Smooth muscle cell (in vitro differentiated cells): Measurements from ENCODE around the gene ARHGAP6. TPM values are rescaled to one million over a fixed set of nuclear protein-coding genes. Genes with fewer than 3 reads are reported as not detected.

Source experiments
- DNase-seq: peaks from one replicate; lab custom pipeline; 2025; ENCODE audit not compliant: unreplicated experiment; lab: John Stamatoyannopoulos, UW
- H2AFZ ChIP-seq: fragments of 200-600 bp; sonication (generic); 2 replicates; pipeline ENCODE4 v1.6.0; 2016; ENCODE audit warnings: antibody characterized with exemption, low read depth, mild to moderate bottlenecking
- H3F3A ChIP-seq: fragments of 200-600 bp; sonication (generic); 2 replicates; pipeline ENCODE4 v1.6.0; 2017; ENCODE audit warnings: antibody characterized with exemption, low read depth
- H3K27ac ChIP-seq: fragments of 200-600 bp; sonication (generic); 2 replicates; pipeline ENCODE4 v1.5.1; 2016; ENCODE audit warnings: low read depth, mild to moderate bottlenecking
- H3K27me3 ChIP-seq: fragments of 200-600 bp; sonication (generic); 2 replicates; pipeline ENCODE4 v1.6.1; 2016; ENCODE audit warnings: low read depth, mild to moderate bottlenecking
- H3K36me3 ChIP-seq: fragments of 200-600 bp; sonication (generic); 2 replicates; pipeline ENCODE4 v1.5.1; 2016; ENCODE audit warnings: low read depth
- H3K4me1 ChIP-seq: fragments of 200-600 bp; sonication (generic); 2 replicates; pipeline ENCODE4 v1.5.1; 2016; ENCODE audit warnings: low read depth
- H3K4me2 ChIP-seq: fragments of 200-600 bp; sonication (generic); 2 replicates; pipeline ENCODE4 v1.6.0; 2016; ENCODE audit warnings: mild to moderate bottlenecking
- H3K4me3 ChIP-seq: fragments of 200-600 bp; sonication (generic); 2 replicates; pipeline ENCODE4 v1.5.1; 2016; ENCODE audit warnings: mild to moderate bottlenecking
- H3K79me2 ChIP-seq: fragments of 200-600 bp; sonication (generic); 2 replicates; pipeline ENCODE4 v1.6.0; 2016; ENCODE audit warnings: low read depth, mild to moderate bottlenecking
- H3K9ac ChIP-seq: fragments of 200-600 bp; sonication (generic); 2 replicates; pipeline ENCODE4 v1.6.0; 2016; ENCODE audit warnings: low read depth
- H3K9me3 ChIP-seq: fragments of 200-600 bp; sonication (generic); replicated peaks from 2 replicates; pipeline ENCODE4 v1.5.1; 2016; ENCODE audit warnings: low read depth
- H4K20me1 ChIP-seq: fragments of 200-600 bp; sonication (generic); 2 replicates; pipeline ENCODE4 v1.6.0; 2016; ENCODE audit warnings: low read depth
- CTCF ChIP-seq: fragments of 200-600 bp; sonication (generic); IDR thresholded peaks from 2 replicates; pipeline ENCODE4 v1.5.1; 2017; ENCODE audit warnings: borderline replicate concordance, mild to moderate bottlenecking, antibody characterized with exemption; ENCODE audit not compliant: insufficient read depth, poor library complexity, severe bottlenecking
- WGBS: methylation state at CpG from one replicate; pipeline ENCODE4 v1.1.7; 2016; ENCODE audit warnings: low lambda C conversion rate; 5-methylcytosine and 5-hydroxymethylcytosine counted together
- polyA plus RNA-seq: library from polyadenylated mRNA; unstranded; fragments of >200 nt; fragmentation: Nextera tagmentation; extraction: Ambion mirVana; gene quantifications from 2 replicates; pipeline ENCODE4 v1.2.1, GENCODE V29; 2016
- total RNA-seq: library from RNA; depleted of rRNA; stranded (reverse); fragments of >200 nt; gene quantifications from 2 replicates; pipeline ENCODE4 v1.2.3, GENCODE V29; 2014

The ARHGAP6 gene
- total and polyA plus RNA-seq, 2 experiments from 2014 or later: 0.55 to 0.90 TPM

GRCh38 chrX:11293113-11293512, 372.6 kb downstream of the ARHGAP6 start, which contains the start of gene AMELX:
Gene AMELX, plus strand, starts transcription at chrX:11293413. Its CDS starts 1,376 bp downstream, at chrX:11294789.
- H2AFZ ChIP-seq: no peak within 1 kb of the TSS
- no peaks in the 10 kb centered on the region for H3K27me3 ChIP-seq
- no peaks in the 10 kb centered on the region for H3F3A ChIP-seq
- H3K4me2 ChIP-seq: no peak within 1 kb of the TSS
- no peak for DNase-seq
- H3K4me3 ChIP-seq: no peak within 1 kb of the TSS
- no peaks in the 10 kb centered on the region for H4K20me1 ChIP-seq
- no peak for TF ChIP-seq CTCF
- no peaks in the 10 kb centered on the region for H3K79me2 ChIP-seq
- H3K27ac ChIP-seq: no peak within 1 kb of the TSS
- no peaks in the 10 kb centered on the region for H3K4me1 ChIP-seq
- no peak within 1 kb of the TSS for H3K9ac ChIP-seq
- H3K9me3 ChIP-seq: no peaks in the 10 kb centered on the region
- no peaks in the 10 kb centered on the region for H3K36me3 ChIP-seq
- WGBS: 72% methylated on average over 2 of the region's 2 CpGs

- Histone ChIP-seq H3K36me3 (no peaks in the 10 kb centered on the region), H3K27me3 (no peaks in the 10 kb centered on the region), H3K27ac (no peak overlapping the region), H3K4me2 (no peak overlapping the region), H3K4me3 (no peak overlapping the region), H3F3A (no peaks in the 10 kb centered on the region), H3K9me3 (no peaks in the 10 kb centered on the region), H3K79me2 (no peaks in the 10 kb centered on the region), H3K9ac (no peak overlapping the region), H4K20me1 (no peaks in the 10 kb centered on the region), H2AFZ (no peak overlapping the region), H3K4me1 (no peaks in the 10 kb centered on the region)
- WGBS: 74% methylated on average over 8 of the region's 8 CpGs
- DNase-seq: no peak
- TF ChIP-seq CTCF: no peak
Observed at GRCh38 chrX:11290416-11291102, 375.2 kb downstream of the ARHGAP6 start.

GRCh38 chrX:11287505-11287904, 378.2 kb downstream of the ARHGAP6 start:
- Histone ChIP-seq H4K20me1 (no peaks in the 10 kb centered on the region), H3F3A (no peaks in the 10 kb centered on the region), H3K9ac (no peak overlapping the region), H3K4me3 (no peak overlapping the region), H3K27me3 (no peaks in the 10 kb centered on the region), H2AFZ (no peak overlapping the region), H3K36me3 (no peaks in the 10 kb centered on the region), H3K4me1 (no peaks in the 10 kb centered on the region), H3K9me3 (no peaks in the 10 kb centered on the region), H3K27ac (no peak overlapping the region), H3K4me2 (no peak overlapping the region), H3K79me2 (no peaks in the 10 kb centered on the region)
- no peak for TF ChIP-seq CTCF
- 52% methylated on average over 1 of the region's 1 CpG for WGBS
- DNase-seq: no peak

GRCh38 chrX:11285651-11286050, 380.1 kb downstream of the ARHGAP6 start:
- H4K20me1 ChIP-seq: no peaks in the 10 kb centered on the region
- H3K4me3 ChIP-seq: no peak overlapping the region
- no peak overlapping the region for H3K27ac ChIP-seq
- H3K9ac ChIP-seq: no peak overlapping the region
- H2AFZ ChIP-seq: no peak overlapping the region
- H3K36me3 ChIP-seq: no peaks in the 10 kb centered on the region
- no peaks in the 10 kb centered on the region for H3F3A ChIP-seq
- WGBS: 86% methylated on average over 3 of the region's 3 CpGs
- no peaks in the 10 kb centered on the region for H3K9me3 ChIP-seq
- TF ChIP-seq CTCF: no peak
- no peak overlapping the region for H3K4me2 ChIP-seq
- no peaks in the 10 kb centered on the region for H3K4me1 ChIP-seq
- no peaks in the 10 kb centered on the region for H3K79me2 ChIP-seq
- DNase-seq: no peak
- no peaks in the 10 kb centered on the region for H3K27me3 ChIP-seq
